H1 (cell line): ENCODE results near the gene TUBB1. TPM values are rescaled to one million over a fixed set of nuclear protein-coding genes. Genes with fewer than 3 reads are reported as not detected.

Experiments
- CTCF ChIA-PET: fragments of 300-600 bp; sonication (Branson Sonifier 250); formaldehyde crosslinking; loops from one replicate; lab custom pipeline; 2021; ENCODE audit not compliant: partially characterized antibody; lab: Charles Lee
- POLR2A ChIA-PET: fragments of 300-600 bp; sonication (Branson Sonifier 250); formaldehyde crosslinking; loops from one replicate; lab custom pipeline; 2021; ENCODE audit warnings: inconsistent platforms; ENCODE audit not compliant: partially characterized antibody; lab: Charles Lee
- DNase-seq, 2 experiments: peaks; one replicate each; pipeline versions ENCODE4 v3.0.0 to v3.0.0-alpha.2; 2010 to 2022; ENCODE audit warnings: low spot score in 2 of 2, low read depth in 1 of 2, mixed read lengths in 1 of 2
- FAIRE-seq: peaks from 2 replicates; lab custom pipeline; 2011; peaks lifted over from hg19 to GRCh38; lab: Jason Lieb, UNC
- H2AFZ ChIP-seq: 2 replicates; pipeline ENCODE4 v1.8.1; 2012; ENCODE audit warnings: low read length, inconsistent platforms
- H2AK5ac ChIP-seq: 2 replicates; pipeline ENCODE4 v1.6.1; 2013; ENCODE audit warnings: low read depth, low read length
- H2BK120ac ChIP-seq: replicated peaks from 2 replicates; pipeline ENCODE3; 2013; ENCODE audit warnings: low read depth, low read length, inconsistent platforms
- H2BK12ac ChIP-seq: 2 replicates; pipeline ENCODE4 v1.6.1; 2013; ENCODE audit warnings: low read depth, low read length
- H2BK15ac ChIP-seq: 2 replicates; pipeline ENCODE4 v1.6.1; 2013; ENCODE audit warnings: low read length
- H2BK20ac ChIP-seq: 2 replicates; pipeline ENCODE4 v1.6.1; 2013; ENCODE audit warnings: low read length
- H2BK5ac ChIP-seq: 2 replicates; pipeline ENCODE4 v1.6.1; 2013; ENCODE audit warnings: low read depth, low read length
- H3K14ac ChIP-seq: 2 replicates; pipeline ENCODE4 v1.6.1; 2013; ENCODE audit warnings: inconsistent platforms; ENCODE audit not compliant: insufficient read length
- H3K18ac ChIP-seq: 2 replicates; pipeline ENCODE4 v1.6.1; 2013; ENCODE audit warnings: low read length; ENCODE audit errors: extremely low read depth
- H3K23ac ChIP-seq: 2 replicates; pipeline ENCODE4 v1.6.1; 2013; ENCODE audit warnings: inconsistent platforms; ENCODE audit not compliant: insufficient read length
- H3K23me2 ChIP-seq: 2 replicates; pipeline ENCODE4 v1.6.1; 2013; ENCODE audit warnings: low read depth, low read length
- H3K27ac ChIP-seq: 2 replicates; pipeline ENCODE4 v1.6.1; 2011; ENCODE audit warnings: low read depth, low read length, inconsistent platforms
- H3K27me3 ChIP-seq, 4 experiments: replicated peaks in 1 of 4; 1 replicate in 1 of 4; 2 replicates in 3 of 4; pipeline versions ENCODE4 v1.6.1 to v1.8.1; 2011 to 2013; ENCODE audit warnings: low read length in 3 of 4, mild to moderate bottlenecking in 3 of 4, inconsistent platforms in 2 of 4, mixed read lengths in 2 of 4, moderate library complexity in 1 of 4; ENCODE audit not compliant: control insufficient read depth in 3 of 4, insufficient read depth in 3 of 4; ENCODE audit errors: extremely low read depth in 1 of 4
- H3K36me3 ChIP-seq, 4 experiments: 2 replicates each; pipeline versions ENCODE4 v1.6.1 to v1.8.1; 2011 to 2013; ENCODE audit warnings: mild to moderate bottlenecking in 4 of 4, low read length in 3 of 4, moderate library complexity in 2 of 4, control low read depth in 1 of 4, inconsistent platforms in 1 of 4; ENCODE audit not compliant: insufficient read depth in 4 of 4, control insufficient read depth in 2 of 4
- H3K4ac ChIP-seq: replicated peaks from 2 replicates; pipeline ENCODE3; 2013; ENCODE audit warnings: low read length, low read depth, mixed read lengths, inconsistent platforms; ENCODE audit not compliant: insufficient read length
- H3K4me1 ChIP-seq, 4 experiments: replicated peaks in 1 of 4; 1 replicate in 1 of 4; 2 replicates in 3 of 4; pipeline versions ENCODE4 v1.6.1 to v1.8.1; 2011 to 2013; ENCODE audit warnings: low read length in 3 of 4, inconsistent platforms in 2 of 4, mixed read lengths in 1 of 4; ENCODE audit not compliant: insufficient read depth in 4 of 4, control insufficient read depth in 3 of 4
- H3K4me2 ChIP-seq, 2 experiments: 2 replicates each; pipeline versions ENCODE4 v1.6.1 to v1.8.1; 2011 to 2013; ENCODE audit warnings: low read depth in 2 of 2, low read length in 2 of 2, control low read depth in 1 of 2, inconsistent platforms in 1 of 2, mild to moderate bottlenecking in 1 of 2; ENCODE audit not compliant: insufficient read depth in 1 of 2
- H3K4me3 ChIP-seq, 4 experiments: fragments of 200-600, 300-600 bp in 1 of 4; sonication (generic), shearing (Covaris generic), sonication (Bioruptor Twin) in 1 of 4; 2 replicates each; pipeline versions ENCODE4 v1.5.1 to v1.8.1; 2011 to 2016; ENCODE audit warnings: low read length in 4 of 4, low read depth in 3 of 4, control low read depth in 2 of 4, inconsistent platforms in 2 of 4, mild to moderate bottlenecking in 2 of 4, mixed read lengths in 1 of 4, moderate library complexity in 1 of 4; ENCODE audit not compliant: insufficient read depth in 2 of 4; ENCODE audit errors: extremely low read depth in 1 of 4
- H3K56ac ChIP-seq: replicated peaks from 2 replicates; pipeline ENCODE3; 2013; ENCODE audit warnings: low read depth, mild to moderate bottlenecking, mixed read lengths, low read length, inconsistent platforms; ENCODE audit not compliant: insufficient read length
- H3K79me1 ChIP-seq: 2 replicates; pipeline ENCODE4 v1.6.1; 2013; ENCODE audit warnings: low read depth, low read length, control low read depth
- H3K79me2 ChIP-seq, 2 experiments: 2 replicates each; pipeline versions ENCODE4 v1.6.1 to v1.8.1; 2012 to 2013; ENCODE audit warnings: low read length in 2 of 2, mild to moderate bottlenecking in 2 of 2, inconsistent platforms in 1 of 2; ENCODE audit not compliant: insufficient read depth in 2 of 2, control insufficient read depth in 1 of 2
- H3K9ac ChIP-seq, 4 experiments: replicated peaks in 1 of 4; 1 replicate in 1 of 4; 2 replicates in 3 of 4; pipeline versions ENCODE4 v1.6.1 to v1.8.1; 2011 to 2013; ENCODE audit warnings: low read depth in 3 of 4, low read length in 3 of 4, control low read depth in 2 of 4, mild to moderate bottlenecking in 2 of 4, moderate library complexity in 2 of 4, inconsistent platforms in 1 of 4; ENCODE audit errors: extremely low read depth in 1 of 4
- H3K9me3 ChIP-seq, 2 experiments: 2 replicates each; pipeline versions ENCODE4 v1.6.1 to v1.8.1; 2012 to 2013; ENCODE audit warnings: mild to moderate bottlenecking in 2 of 2, moderate library complexity in 2 of 2, control low read depth in 1 of 2, inconsistent platforms in 1 of 2, low read depth in 1 of 2, low read length in 1 of 2, mixed read lengths in 1 of 2; ENCODE audit not compliant: insufficient read depth in 2 of 2
- H4K20me1 ChIP-seq, 2 experiments: replicated peaks in 1 of 2; 2 replicates each; pipeline versions ENCODE3 to v1.8.1; 2011 to 2013; ENCODE audit warnings: inconsistent platforms in 2 of 2, low read length in 2 of 2, mild to moderate bottlenecking in 1 of 2; ENCODE audit not compliant: insufficient read depth in 2 of 2, control insufficient read depth in 1 of 2
- H4K5ac ChIP-seq: 2 replicates; pipeline ENCODE4 v1.6.1; 2013; ENCODE audit warnings: low read length, low read depth, mixed read lengths, inconsistent platforms; ENCODE audit not compliant: insufficient read length
- H4K8ac ChIP-seq: 2 replicates; pipeline ENCODE4 v1.8.0; 2013; ENCODE audit warnings: mild to moderate bottlenecking, moderate library complexity, low read length, inconsistent platforms; ENCODE audit not compliant: insufficient read depth; ENCODE audit errors: extremely low read depth
- H4K91ac ChIP-seq: replicated peaks from 2 replicates; pipeline ENCODE3; 2013; ENCODE audit warnings: low read length, mixed read lengths, inconsistent platforms; ENCODE audit not compliant: insufficient read length
- BRCA1 ChIP-seq: IDR thresholded peaks from 2 replicates; pipeline ENCODE4 v1.6.1; 2012; ENCODE audit warnings: low read depth, low read length, improper control_type of control experiment
- CBX8 ChIP-seq: fragments of 300-800, 300-1000 bp; sonication (generic); IDR thresholded peaks from 2 replicates; pipeline ENCODE4 v1.7.1; 2016; ENCODE audit warnings: low read depth, low read length, borderline replicate concordance
- CHD1 ChIP-seq: IDR thresholded peaks from 2 replicates; pipeline ENCODE4 v1.6.1; 2012; ENCODE audit warnings: low read depth, low read length, improper control_type of control experiment
- HDAC2 ChIP-seq, 2 experiments: fragments of 300-600 bp in 1 of 2; sonication (generic) in 1 of 2; IDR thresholded peaks; 2 replicates each; pipeline ENCODE4 v1.6.1; 2011 to 2012; ENCODE audit warnings: low read depth in 2 of 2, low read length in 2 of 2, mild to moderate bottlenecking in 2 of 2, moderate library complexity in 2 of 2, borderline replicate concordance in 1 of 2, inconsistent platforms in 1 of 2
- KDM4A ChIP-seq: IDR thresholded peaks from one replicate; pipeline ENCODE4 v1.7.1; 2012; ENCODE audit warnings: low read depth, mild to moderate bottlenecking, moderate library complexity, low read length, inconsistent platforms; ENCODE audit not compliant: severe bottlenecking
- KDM5A ChIP-seq: fragments of 200-600 bp; IDR thresholded peaks from 2 replicates; pipeline ENCODE4 v1.7.1; 2012; ENCODE audit warnings: mild to moderate bottlenecking, low read length, inconsistent platforms, mixed read lengths
- MAFK ChIP-seq: IDR thresholded peaks from 2 replicates; pipeline ENCODE4 v1.6.1; 2012; ENCODE audit warnings: low read depth, mild to moderate bottlenecking, improper control_type of control experiment, low read length
- RAD21 ChIP-seq, 2 experiments: IDR thresholded peaks in 1 of 2; conservative IDR thresholded peaks in 1 of 2; 2 replicates each; pipeline ENCODE4 v1.6.1; 2011; ENCODE audit warnings: low read depth in 2 of 2, low read length in 2 of 2, improper control_type of control experiment in 1 of 2, inconsistent platforms in 1 of 2, mild to moderate bottlenecking in 1 of 2, moderate library complexity in 1 of 2
- SIX5 ChIP-seq: IDR thresholded peaks from 2 replicates; pipeline ENCODE4 v1.6.1; 2011; ENCODE audit warnings: mild to moderate bottlenecking, low read depth, low read length
- SP1 ChIP-seq: IDR thresholded peaks from 2 replicates; pipeline ENCODE4 v1.6.1; 2011; ENCODE audit warnings: low read depth, low read length
- TAF1 ChIP-seq: IDR thresholded peaks from 2 replicates; pipeline ENCODE4 v1.6.1; 2011; ENCODE audit warnings: mild to moderate bottlenecking, low read depth, low read length
- WGBS, 2 experiments: shearing (Covaris generic) in 1 of 2; methylation state at CpG; one replicate each; pipeline versions ENCODE4 v1.1.6 to v1.1.7; 2013 to 2015; ENCODE audit warnings: low lambda C conversion rate in 2 of 2, mixed read lengths in 2 of 2, inconsistent platforms in 1 of 2, low coverage in 1 of 2, missing lambda C conversion rate in 1 of 2; ENCODE audit not compliant: insufficient replicate concordance in 2 of 2, insufficient coverage in 1 of 2, insufficient read length in 1 of 2; ENCODE audit errors: extremely low coverage in 1 of 2, missing lambda C conversion rate in 1 of 2; 5-methylcytosine and 5-hydroxymethylcytosine counted together
- polyA plus RNA-seq, 7 experiments: library from polyadenylated mRNA; depleted of rRNA in 3 of 7; stranded (reverse) in 5 of 7; unstranded in 2 of 7; fragments of >200 nt in 5 of 7; fragments of 200-250 nt in 2 of 7; gene quantifications; 1 replicate in 5 of 7; 2 replicates in 1 of 7; 4 replicates in 1 of 7; pipeline versions ENCODE4 v1.2.1 to v1.2.3, GENCODE V29; 2011 to 2013; ENCODE audit warnings: missing spikeins in 2 of 7, mixed read lengths in 2 of 7
- total RNA-seq: library from RNA; stranded (reverse); fragmentation: NEBNext Ultra II Directional; extraction: Animal tissue kit (Norgen Biotek cat#: 25700); gene quantifications from 2 replicates; pipeline ENCODE4 v1.2.1, GENCODE V29; 2021
- TF ChIP-seq, protein P1 (sequence below): IDR thresholded peaks from 2 replicates; pipeline ENCODE4 v1.6.1; 2011; ENCODE audit warnings: low read length, improper control_type of control experiment

TUBB1 gene
- total and polyA plus RNA-seq, 2 of the 8 experiments (the other 6 are each of a cell fraction or from before 2014, with no cell fraction given) = not detected

DNA sequence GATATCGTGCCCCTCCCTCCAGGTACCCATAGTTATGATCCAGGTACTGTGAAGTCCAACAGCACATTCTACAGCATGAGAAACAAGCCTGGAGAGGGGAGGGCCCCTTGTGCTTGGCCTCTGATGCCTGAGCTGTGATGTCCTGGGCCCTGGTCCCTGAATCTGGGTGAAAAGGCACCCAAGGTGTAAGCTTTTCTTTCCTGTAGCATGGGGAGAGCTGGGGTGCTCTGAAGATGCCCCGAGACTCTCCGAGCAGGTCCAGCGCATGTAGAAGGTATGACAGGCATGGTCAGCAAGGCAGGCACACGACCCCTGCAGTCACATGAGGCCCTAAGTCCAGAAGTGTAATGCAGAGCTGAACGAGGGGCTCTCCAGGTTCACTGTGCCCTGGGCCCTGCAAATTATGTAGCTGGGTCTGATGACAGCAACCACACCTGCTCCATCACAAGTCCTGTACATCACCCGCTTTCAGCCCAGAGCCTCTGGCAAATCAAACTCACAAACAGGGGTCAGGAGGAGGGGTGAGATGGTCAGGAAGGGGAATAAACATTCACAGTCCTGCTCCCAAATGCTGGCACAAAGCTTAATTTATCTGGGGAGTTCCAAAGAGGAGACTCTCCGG is 10.4 kb upstream of the TUBB1 start:
- Histone ChIP-seq H3K27me3 (peaks cover 0 to 12% (median 5%) of the 10 kb centered on the region in 4 experiments; a peak in 4 of 7 replicates), H3K23ac (no peak overlapping the region), H3K79me1 (no peaks in the 10 kb centered on the region), H3K79me2 (no peaks in the 10 kb centered on the region), H3K56ac (no peak overlapping the region), H3K9me3 (no peaks in the 10 kb centered on the region), H3K23me2 (peaks cover 2% of the 10 kb centered on the region; the same call in 1 of the 2 replicates), H3K4me3 (no peak overlapping the region), H2BK5ac (no peak overlapping the region), H2AK5ac (no peak overlapping the region), H4K91ac (no peak overlapping the region), H2AFZ (no peak overlapping the region), H3K14ac (no peak overlapping the region), H3K4ac (no peak overlapping the region), H4K20me1 (peaks cover 0 to 2% of the 10 kb centered on the region in 2 experiments), H2BK15ac (no peak overlapping the region), H3K4me1 (peaks cover 0 to 8% (median 7%) of the 10 kb centered on the region in 4 experiments; a peak in 3 of 7 replicates), H2BK120ac (no peak overlapping the region), H2BK20ac (no peak overlapping the region), H3K9ac (no peak overlapping the region), H4K8ac (no peak overlapping the region), H3K4me2 (no peak overlapping the region), H2BK12ac (no peak overlapping the region), H3K27ac (no peak overlapping the region), H4K5ac (no peak overlapping the region), H3K36me3 (no peaks in the 10 kb centered on the region), H3K18ac (no peak overlapping the region)
- DNase-seq = no peak
- FAIRE-seq = no peak
- WGBS, 2 experiments = 85% methylated on average over 8 of the region's 8 CpGs; no CpG with 5 or more reads in 1 of the 2 experiments
- CTCF ChIA-PET = interaction anchor here (0.6 to 1.4 kb wide), 8 partner anchors 9 to 448 kb away, joined by 3 to 8 read pairs (median 3); partner anchors contain the start of gene ATP5F1E
- POLR2A ChIA-PET = interaction anchor here (1.0 to 1.9 kb wide), 7 partner anchors 9 to 27 kb away, joined by 3 to 6 read pairs (median 3); partner anchors contain the start of gene NELFCD
- TF ChIP-seq SIX5 (no peak), CBX8 (no peak), MAFK (no peak), KDM4A (no peak), RAD21 (IDR thresholded peaks at IDR 0.05 in 1 of 2, conservative IDR thresholded peaks at IDR 0.05 in 1 of 2; ENCODE audit: low read depth in 2 of 2, low read length in 2 of 2) (no peak), CHD1 (no peak), TAF1 (no peak), SP1 (no peak), HDAC2 (IDR thresholded peaks at IDR 0.05; ENCODE audit: borderline replicate concordance in 1 of 2, low read depth in 2 of 2, low read length in 2 of 2) (no peak), BRCA1 (no peak), KDM5A (no peak)
- TF ChIP-seq, protein P1, sequence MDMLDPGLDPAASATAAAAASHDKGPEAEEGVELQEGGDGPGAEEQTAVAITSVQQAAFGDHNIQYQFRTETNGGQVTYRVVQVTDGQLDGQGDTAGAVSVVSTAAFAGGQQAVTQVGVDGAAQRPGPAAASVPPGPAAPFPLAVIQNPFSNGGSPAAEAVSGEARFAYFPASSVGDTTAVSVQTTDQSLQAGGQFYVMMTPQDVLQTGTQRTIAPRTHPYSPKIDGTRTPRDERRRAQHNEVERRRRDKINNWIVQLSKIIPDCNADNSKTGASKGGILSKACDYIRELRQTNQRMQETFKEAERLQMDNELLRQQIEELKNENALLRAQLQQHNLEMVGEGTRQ = no peak
